Testis (tissue), 2 donors: ENCODE data around the gene FAM47E.

Experiments
- POLR2A ChIP-seq: fragments of 450-650 bp; IDR thresholded peaks from one replicate; pipeline ENCODE4 v1.6.1; 2017; ENCODE audit warnings: antibody characterized with exemption, mild to moderate bottlenecking, moderate library complexity
- TF ChIP-seq, protein P1 (sequence below), 3 experiments: fragments of 450-650 bp in 2 of 3; fragments of 200-600 bp in 1 of 3; sonication (generic) in 1 of 3; IDR thresholded peaks; one replicate each; pipeline ENCODE4 v1.5.1; 2016 to 2019; ENCODE audit warnings: antibody characterized with exemption in 3 of 3, mild to moderate bottlenecking in 2 of 3, moderate library complexity in 1 of 3

DNA sequence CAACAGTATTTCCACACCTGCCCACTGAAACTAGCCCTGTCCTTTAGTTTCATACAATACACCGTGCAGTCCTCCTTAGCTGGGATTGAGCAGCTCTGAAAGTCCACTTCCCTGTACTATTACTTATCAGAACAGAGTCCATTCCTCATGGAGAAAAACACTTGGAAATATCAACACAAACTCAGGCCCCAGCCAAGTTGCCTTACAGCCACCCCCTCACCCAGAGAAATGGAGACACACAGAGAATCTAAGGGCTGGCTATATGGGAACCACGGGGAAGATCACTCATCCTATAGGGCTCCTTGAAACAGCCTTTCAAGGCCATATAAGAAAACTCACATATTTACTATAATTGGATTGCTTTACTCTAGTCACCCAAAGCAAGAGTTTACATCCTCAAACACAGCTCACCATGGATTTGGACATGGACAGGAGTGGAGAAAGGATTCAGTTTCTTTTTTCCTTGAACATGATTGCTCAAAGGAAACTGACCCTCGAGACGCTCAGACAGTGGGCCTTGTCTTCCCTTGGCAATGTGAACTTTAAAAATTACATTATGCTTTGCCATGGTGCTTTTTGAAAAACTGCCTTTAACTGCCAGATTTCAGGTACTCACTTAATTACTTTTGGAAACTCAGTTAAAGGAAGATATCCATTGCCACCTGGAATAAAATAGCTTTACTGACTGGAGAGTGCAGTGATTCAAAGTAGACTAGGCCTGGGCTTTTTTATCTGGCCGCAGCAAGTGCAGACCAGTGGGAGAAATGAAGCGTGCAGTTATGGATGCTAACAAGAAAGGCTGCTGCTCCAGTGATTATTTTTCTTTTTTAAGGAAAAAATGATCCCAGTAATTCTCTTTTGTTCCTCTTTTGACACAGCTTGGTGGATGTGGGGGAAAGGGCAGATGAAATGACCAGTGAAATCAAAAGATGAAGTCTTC, 39.5 kb upstream of the FAM47E start:
- TF ChIP-seq, protein P1, sequence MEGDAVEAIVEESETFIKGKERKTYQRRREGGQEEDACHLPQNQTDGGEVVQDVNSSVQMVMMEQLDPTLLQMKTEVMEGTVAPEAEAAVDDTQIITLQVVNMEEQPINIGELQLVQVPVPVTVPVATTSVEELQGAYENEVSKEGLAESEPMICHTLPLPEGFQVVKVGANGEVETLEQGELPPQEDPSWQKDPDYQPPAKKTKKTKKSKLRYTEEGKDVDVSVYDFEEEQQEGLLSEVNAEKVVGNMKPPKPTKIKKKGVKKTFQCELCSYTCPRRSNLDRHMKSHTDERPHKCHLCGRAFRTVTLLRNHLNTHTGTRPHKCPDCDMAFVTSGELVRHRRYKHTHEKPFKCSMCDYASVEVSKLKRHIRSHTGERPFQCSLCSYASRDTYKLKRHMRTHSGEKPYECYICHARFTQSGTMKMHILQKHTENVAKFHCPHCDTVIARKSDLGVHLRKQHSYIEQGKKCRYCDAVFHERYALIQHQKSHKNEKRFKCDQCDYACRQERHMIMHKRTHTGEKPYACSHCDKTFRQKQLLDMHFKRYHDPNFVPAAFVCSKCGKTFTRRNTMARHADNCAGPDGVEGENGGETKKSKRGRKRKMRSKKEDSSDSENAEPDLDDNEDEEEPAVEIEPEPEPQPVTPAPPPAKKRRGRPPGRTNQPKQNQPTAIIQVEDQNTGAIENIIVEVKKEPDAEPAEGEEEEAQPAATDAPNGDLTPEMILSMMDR (IDR thresholded peaks at IDR 0.05) = no peak
- no peak for TF ChIP-seq POLR2A
